ENCODE measurements around the gene SCNN1B.

Gene SCNN1B

GRCh38 chr16:23280483-23280967 is 21.6 kb upstream of the SCNN1B start:
- H3K27me3 ChIP-seq (ENCODE audit: insufficient read depth, poor library complexity, severe bottlenecking), result peaks cover 2% of the 10 kb centered on the region
- DNase-seq (ENCODE audit: low read depth in 1 of 2, low spot score in 1 of 2), result no peak
- no peak for TF ChIP-seq CTCF (IDR thresholded peaks at IDR 0.05; ENCODE audit: insufficient read depth, low read length)
- TF ChIP-seq REST (IDR thresholded peaks at IDR 0.05; ENCODE audit: insufficient replicate concordance, low read depth), result no peak
- TF ChIP-seq POLR2AphosphoS5 (IDR thresholded peaks at IDR 0.05; ENCODE audit: low read depth), result no peak
- TF ChIP-seq SPI1 (IDR thresholded peaks at IDR 0.05; ENCODE audit: borderline replicate concordance, low read depth), result no peak
- no peak for TF ChIP-seq GABPA (IDR thresholded peaks at IDR 0.05; ENCODE audit: low read depth)
- no peak overlapping the region for H3K4me3 ChIP-seq (replicated peaks; ENCODE audit: insufficient read depth, low read length)
- H3K27ac ChIP-seq (replicated peaks), result no peak overlapping the region

- DNase-seq (ENCODE audit: low read depth in 1 of 2, low spot score in 1 of 2), result no peak
- Histone ChIP-seq H3K27ac (replicated peaks) (no peak overlapping the region), H3K4me3 (replicated peaks; ENCODE audit: insufficient read depth, low read length) (no peak overlapping the region), H3K27me3 (ENCODE audit: insufficient read depth, poor library complexity, severe bottlenecking) (peaks cover 2% of the 10 kb centered on the region)
- no peak for TF ChIP-seq CTCF (IDR thresholded peaks at IDR 0.05; ENCODE audit: insufficient read depth, low read length)
- no peak for TF ChIP-seq SPI1 (IDR thresholded peaks at IDR 0.05; ENCODE audit: borderline replicate concordance, low read depth)
- no peak for TF ChIP-seq POLR2AphosphoS5 (IDR thresholded peaks at IDR 0.05; ENCODE audit: low read depth)
- TF ChIP-seq REST (IDR thresholded peaks at IDR 0.05; ENCODE audit: insufficient replicate concordance, low read depth), result no peak
- no peak for TF ChIP-seq GABPA (IDR thresholded peaks at IDR 0.05; ENCODE audit: low read depth)
These were observed 19.5 kb upstream of the SCNN1B start for GRCh38 chr16:23282568-23282967.

- Histone ChIP-seq H3K27me3 (ENCODE audit: insufficient read depth, poor library complexity, severe bottlenecking) (peaks cover 2% of the 10 kb centered on the region), H3K27ac (replicated peaks) (no peak overlapping the region), H3K4me3 (replicated peaks; ENCODE audit: insufficient read depth, low read length) (no peak overlapping the region)
- no peak for DNase-seq (ENCODE audit: low read depth in 1 of 2, low spot score in 1 of 2)
- TF ChIP-seq CTCF (IDR thresholded peaks at IDR 0.05; ENCODE audit: insufficient read depth, low read length) (no peak), REST (IDR thresholded peaks at IDR 0.05; ENCODE audit: insufficient replicate concordance, low read depth) (no peak), POLR2AphosphoS5 (IDR thresholded peaks at IDR 0.05; ENCODE audit: low read depth) (no peak), GABPA (IDR thresholded peaks at IDR 0.05; ENCODE audit: low read depth) (no peak), SPI1 (IDR thresholded peaks at IDR 0.05; ENCODE audit: borderline replicate concordance, low read depth) (no peak)
These were observed 18.5 kb upstream of the SCNN1B start for GRCh38 chr16:23283571-23283970.
